ENCODE data around the gene UBE2G1.
"Not testable (repeated sequence)": the region's sequence is repeated elsewhere in the genome, so short reads cannot be mapped to it uniquely, and the experiment has no call there.

Gene UBE2G1

GRCh38 chr17:4366327-4367063 is at the start of gene UBE2G1:
TSS of gene UBE2G1 (minus strand) at chr17:4366675. CDS start at chr17:4366316, 359 bp downstream.
- peak; percentile 100 for DNase-seq (ENCODE audit: low spot score)

GRCh38 chr17:4412933-4413831 is 46.7 kb upstream of the UBE2G1 start:
- DNase-seq (ENCODE audit: low spot score), result peak; percentile 93

- DNase-seq (ENCODE audit: low spot score), result no peak
These were observed 44.7 kb upstream of the UBE2G1 start for GRCh38 chr17:4411201-4411600.

DNA sequence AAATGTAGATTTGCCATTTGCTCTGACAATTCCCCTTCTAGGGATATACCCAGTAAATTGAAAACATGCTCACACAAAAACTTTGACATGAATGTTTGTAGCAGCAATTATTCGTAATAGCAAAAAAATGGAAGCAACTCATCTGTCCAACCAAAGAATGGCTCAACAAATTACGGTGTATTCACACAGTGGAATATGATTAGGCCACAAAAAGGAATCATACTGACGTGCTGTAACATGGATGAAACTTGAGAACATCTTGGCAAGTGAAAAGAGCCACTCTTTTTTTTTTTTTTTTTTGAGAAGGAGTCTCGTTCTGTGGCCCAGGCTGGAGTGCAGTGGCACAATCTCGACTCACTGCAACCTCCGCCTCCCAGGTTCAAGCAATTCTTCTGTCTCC is 43.2 kb upstream of the UBE2G1 start:
- no peak for DNase-seq (ENCODE audit: low spot score)

GRCh38 chr17:4407851-4408250 is 41.4 kb upstream of the UBE2G1 start:
- DNase-seq (ENCODE audit: low spot score), result no peak

DNA sequence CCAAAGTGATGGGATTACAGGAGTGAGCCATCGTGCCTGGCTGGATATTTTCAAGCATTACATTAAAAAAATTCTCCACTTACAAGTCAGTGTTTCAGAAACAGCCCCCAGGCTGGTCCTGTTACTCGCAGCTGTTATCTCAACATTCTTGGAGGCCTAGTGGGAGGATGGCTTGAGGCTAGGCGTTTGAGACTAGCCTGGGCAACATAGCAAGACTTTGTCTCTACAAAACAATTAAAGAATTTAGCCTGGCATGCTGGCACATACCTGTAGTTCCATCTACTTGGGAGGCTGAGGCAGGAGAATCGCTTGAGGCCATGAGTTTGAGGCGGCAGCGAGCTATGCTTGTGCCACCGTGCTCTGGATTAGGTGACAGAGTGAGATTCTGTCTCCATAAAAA is 40.7 kb upstream of the UBE2G1 start:
- DNase-seq (ENCODE audit: low spot score), result no peak

GRCh38 chr17:4406386-4406785 is 39.9 kb upstream of the UBE2G1 start:
- DNase-seq (ENCODE audit: low spot score), result no peak

- no peak for DNase-seq (ENCODE audit: low spot score)
These were observed 39.2 kb upstream of the UBE2G1 start for GRCh38 chr17:4405699-4406098.

- no peak for DNase-seq (ENCODE audit: low spot score)
These were observed 38.7 kb upstream of the UBE2G1 start for GRCh38 chr17:4405038-4405669.

DNA sequence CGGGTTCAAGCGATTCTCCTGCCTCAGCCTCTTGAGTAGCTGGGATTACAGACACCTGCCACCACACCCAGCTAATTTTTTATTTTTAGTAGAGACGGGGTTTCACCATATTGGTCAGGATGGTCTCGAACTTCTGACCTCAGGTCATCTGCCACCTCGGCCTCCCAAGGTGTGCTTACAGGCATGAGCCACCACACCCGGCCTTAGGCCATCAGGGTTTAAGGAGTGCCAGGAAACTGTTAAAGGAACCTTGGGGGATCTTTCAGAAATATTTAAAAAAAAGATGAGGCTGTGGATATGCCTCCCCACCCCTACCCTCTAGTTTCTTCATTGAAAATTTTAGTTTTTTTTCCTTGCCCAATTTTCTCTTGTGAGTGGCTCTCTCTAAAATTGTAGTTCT is 31.4 kb upstream of the UBE2G1 start:
- no peak for DNase-seq (ENCODE audit: low spot score)

DNA sequence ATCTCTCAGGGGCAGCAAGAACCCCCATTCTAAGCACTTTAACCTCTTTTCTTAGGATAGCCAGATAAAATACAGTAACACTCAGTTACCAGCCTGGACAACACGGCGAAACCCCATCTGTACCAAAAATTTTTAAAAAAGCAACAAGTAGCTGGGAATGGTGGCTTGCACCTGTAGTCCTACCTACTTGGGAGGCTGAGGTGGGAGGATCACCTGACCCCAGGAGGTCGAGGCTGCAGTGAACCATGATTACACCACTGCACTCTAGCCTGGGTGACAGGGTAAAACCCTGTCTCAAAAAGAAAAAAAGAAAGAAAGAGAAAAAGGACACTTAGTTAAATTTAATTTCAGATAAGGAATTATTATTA is 28.6 kb upstream of the UBE2G1 start:
- no peak for DNase-seq (ENCODE audit: low spot score)

DNA sequence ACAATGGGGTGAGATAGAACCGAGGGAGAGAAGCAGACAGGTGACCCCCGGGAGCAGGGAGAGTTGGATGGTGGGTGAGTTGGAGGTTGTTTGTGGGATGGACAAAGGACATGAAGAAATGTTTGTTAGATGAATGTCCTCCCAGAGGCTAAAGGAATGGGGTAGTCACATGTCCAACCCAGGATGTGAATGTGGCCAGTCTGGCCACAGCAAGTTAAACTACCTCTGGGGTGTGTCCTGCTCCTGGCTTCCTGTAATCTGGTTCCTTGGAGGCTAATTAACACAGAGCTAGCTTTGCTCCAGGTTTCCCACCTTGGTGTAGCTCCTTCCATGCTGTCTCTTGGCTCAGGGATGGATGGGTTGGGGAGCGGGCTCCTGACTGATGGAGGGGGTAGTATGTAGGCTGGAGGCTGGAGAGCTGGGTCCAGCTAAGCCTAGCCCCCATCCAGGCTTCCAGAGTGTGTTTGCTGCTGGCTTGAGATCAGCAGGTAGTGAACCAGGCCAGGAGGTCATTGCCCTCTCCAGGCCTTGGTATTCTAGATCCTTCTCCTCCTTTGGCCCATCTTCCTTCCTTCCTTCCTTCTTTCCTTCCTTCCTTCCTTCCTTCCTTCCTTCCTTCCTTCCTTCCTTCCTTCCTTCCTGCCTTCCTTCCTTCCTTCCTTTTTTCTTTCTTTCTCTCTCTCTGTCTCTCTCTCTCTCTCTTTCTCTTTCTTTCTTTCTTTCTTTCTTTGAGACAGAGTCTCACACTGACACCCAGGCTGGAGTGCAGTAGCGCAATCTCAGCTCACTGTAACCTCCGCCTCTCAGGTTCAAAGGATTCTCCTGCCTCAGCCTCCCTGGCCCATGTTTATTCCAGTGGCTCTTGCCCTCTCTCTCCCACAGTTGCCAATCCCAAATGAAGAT is 28.0 kb upstream of the UBE2G1 start:
- no peak for DNase-seq (ENCODE audit: low spot score)

DNA sequence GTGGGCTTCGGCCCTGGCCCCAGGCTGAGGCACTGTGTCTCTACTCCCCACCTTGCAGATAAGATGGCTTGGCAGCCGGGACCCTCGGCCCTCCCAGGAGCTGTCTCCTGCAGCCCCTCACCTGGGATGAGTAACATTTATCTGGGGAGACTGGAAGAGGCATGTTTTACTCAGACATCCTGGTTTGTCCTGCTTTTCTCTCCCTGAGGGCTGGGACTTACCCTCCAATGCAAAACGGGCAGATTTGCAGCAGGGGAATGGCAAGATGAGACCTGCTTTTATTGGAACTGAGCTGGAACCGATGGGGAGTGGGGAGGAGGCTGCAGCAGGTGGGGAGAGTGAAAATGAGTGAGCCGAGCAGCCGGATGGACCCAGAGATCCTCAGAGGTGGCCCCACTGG is 27.3 kb upstream of the UBE2G1 start:
- DNase-seq (ENCODE audit: low spot score), result no peak

GRCh38 chr17:4389079-4389478 is 22.6 kb upstream of the UBE2G1 start:
- DNase-seq (ENCODE audit: low spot score), result no peak

DNA sequence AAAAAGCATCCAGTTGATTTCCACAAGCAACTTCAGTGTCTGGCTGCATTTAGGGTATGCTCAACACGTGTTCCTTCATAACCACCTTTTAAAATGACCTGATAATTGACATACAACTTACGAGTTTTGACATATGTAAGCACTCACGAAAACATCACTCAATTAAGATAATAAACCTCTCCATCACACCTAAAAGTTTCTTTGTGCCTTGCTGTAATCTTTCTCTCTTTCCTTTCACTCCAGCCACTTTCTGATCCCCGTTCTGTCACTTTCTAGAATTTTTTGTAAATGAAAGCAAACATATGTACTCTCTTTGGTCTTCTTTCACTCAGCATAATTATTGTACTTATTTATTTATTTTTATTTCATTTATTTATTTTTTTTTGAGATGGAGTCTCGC is 20.7 kb upstream of the UBE2G1 start:
- DNase-seq (ENCODE audit: low spot score), result no peak

GRCh38 chr17:4386406-4386805 is 19.9 kb upstream of the UBE2G1 start:
- no peak for DNase-seq (ENCODE audit: low spot score)

DNA sequence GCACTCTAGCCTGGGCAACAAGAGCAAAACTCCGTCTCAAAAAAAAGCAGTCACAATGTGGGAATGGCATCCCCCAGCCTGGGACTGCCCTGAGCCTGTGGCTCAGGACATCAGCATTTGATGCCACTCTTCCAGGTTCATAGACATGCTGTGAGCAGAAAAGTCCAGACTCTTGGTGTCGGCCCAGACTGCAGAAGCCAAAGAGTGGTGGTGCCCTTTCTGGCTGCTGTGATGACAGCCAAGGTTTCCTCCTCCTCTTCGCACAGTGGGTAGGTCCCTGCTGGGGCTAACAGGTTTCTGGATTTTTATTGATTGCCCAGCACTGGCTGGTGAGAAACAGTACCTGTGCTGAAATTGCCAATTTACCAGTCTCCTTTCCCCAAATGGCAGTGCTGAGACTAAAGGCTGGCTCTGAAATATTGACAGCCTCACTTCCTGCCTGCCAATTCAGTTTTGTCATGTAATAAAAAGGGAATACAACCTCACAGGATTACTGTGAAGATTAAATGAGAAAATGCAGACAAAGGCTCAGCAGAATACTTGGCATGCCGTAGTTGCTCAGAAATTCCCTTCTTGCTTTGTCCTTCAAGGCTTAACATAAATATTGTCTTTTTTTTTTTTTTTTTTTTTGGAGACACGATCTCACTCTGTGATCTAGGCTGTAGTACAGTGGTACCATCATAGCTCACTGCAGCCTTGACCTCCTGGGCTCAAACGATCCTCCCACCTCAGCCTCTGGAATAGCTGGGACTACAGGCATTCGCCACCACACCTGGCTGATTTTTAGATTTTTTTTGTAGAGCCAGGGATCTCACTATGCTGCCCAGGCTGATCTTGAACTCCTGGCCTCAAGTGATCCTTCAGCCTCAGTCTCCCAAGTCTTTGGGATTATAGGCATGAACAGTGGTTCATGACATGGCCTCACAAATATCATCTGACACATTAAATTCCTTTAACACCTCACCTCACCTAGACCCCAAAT is 15.5 kb upstream of the UBE2G1 start:
- DNase-seq (ENCODE audit: low spot score), result no peak

DNA sequence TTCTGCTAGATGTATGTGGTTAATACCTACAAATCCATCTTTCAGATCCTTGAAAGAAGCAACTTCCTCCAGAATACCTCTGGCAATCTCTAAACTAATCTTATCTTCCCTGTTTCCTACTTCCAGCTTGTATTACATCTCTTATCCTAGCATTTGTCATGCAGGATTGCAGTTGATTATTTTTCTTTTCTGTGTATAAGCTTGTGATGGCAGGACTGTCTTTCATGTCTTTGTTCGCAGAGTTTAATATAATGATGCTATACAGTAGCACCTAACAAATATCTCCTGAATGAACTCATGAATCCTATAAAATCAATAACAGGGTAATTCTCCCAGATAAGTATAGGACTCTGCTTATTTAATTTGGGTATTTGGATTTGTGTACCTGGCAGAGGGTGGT is 12.2 kb upstream of the UBE2G1 start:
- DNase-seq (ENCODE audit: low spot score), result no peak

DNA sequence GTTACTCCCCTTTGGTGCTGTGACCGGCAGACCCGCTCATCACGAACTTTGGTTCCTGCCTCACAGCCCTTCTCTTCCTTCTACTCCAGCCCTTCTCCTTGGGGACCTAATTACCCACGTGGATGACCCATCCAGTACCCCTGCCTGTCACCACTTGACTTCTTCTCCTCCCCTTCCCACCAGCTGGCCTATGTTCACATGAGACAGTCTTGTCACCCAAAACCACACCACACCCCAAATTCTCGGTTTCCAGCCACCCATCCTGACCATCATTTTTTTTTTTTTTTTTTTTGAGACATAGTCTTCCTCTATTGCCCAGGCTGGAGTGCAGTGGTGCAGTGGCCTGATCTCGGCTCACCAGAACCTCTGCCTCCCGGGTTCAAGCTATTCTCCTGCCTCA is 10.8 kb upstream of the UBE2G1 start:
- not testable (repeated sequence) for DNase-seq (ENCODE audit: low spot score)

- not testable (repeated sequence) for DNase-seq (ENCODE audit: low spot score)
These were observed 9.4 kb upstream of the UBE2G1 start for GRCh38 chr17:4375796-4376440.
